Renal pelvis (tissue), 4 donors: ENCODE results near the gene NRCAM. TPM values are rescaled to one million over a fixed set of nuclear protein-coding genes. Genes with fewer than 3 reads are reported as not detected.
"Not testable (repeated sequence)": the region's sequence is repeated elsewhere in the genome, so short reads cannot be mapped to it uniquely, and the experiment has no call there.

Source experiments
- DNase-seq: peaks from one replicate; pipeline ENCODE4 v3.0.0-alpha.2; 2013
- polyA plus RNA-seq, 3 donors: library from polyadenylated mRNA; unstranded; fragments of 120-200 nt; gene quantifications; one replicate each; pipeline ENCODE4 v1.2.1, GENCODE V29; 2013; ENCODE audit not compliant: insufficient read length in 3 of 3

Gene NRCAM
- polyA plus RNA-seq, 3 donors, result 18.2 to 24.8 (median 20.4) TPM

DNA sequence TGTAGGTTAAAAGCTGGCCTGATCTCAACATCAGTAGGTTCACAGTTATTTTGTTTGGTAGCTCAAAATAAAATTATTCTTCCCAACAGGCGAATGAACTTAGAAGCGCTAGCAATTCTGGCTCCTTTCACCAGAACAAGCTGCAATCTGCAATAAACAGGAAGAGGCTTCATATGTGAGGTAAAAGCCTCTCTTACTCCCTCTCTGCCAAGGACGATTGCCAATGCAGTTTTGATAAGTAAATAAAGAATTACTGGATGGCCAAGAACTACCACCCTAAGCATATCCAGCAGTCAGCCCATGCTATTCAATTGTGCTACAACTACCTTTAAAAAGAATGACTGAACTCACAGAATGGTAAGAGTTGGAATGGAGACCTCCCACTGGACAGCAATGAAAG lies 176.1 kb downstream of the NRCAM start:
- no peak for DNase-seq

DNA sequence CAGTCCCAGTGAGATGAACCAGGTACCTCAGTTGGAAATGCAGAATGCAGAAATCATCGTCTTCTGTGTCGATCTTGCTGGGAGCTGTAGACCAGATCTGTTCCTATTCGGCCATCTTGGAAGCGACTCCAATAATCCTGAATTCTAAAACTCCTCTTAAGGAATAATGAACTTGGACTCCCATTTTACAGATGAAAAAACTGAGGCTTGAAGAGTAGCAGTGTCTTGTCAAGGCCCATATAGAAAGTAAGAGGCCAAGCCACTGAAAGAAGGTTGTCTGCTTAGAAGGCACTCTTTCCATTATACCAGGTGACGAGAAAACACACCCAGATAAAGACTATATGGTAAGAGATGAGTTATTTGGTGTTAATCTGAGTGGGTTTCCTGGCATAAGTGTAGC lies 177.5 kb downstream of the NRCAM start:
- DNase-seq, result no peak

DNA sequence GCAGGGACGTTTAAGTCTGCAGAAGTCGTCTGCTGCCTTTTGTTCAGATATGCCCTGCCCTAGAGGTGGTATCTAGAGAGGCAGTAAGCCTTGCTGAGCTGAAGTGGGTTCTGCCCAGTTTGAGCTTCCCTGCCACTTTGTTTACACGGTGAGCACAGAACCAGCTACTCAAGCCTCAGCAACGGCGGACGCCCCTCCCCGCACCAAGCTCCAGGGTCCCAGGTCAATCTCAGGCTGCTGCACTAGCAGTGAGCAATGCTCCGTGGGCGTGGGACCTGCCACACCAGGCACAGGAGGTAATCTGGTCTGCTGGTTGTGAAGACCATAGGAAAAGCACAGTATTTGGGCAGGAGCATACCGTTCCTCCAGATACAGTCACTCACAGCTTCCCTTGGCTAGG lies 178.0 kb downstream of the NRCAM start:
- no peak for DNase-seq

DNA sequence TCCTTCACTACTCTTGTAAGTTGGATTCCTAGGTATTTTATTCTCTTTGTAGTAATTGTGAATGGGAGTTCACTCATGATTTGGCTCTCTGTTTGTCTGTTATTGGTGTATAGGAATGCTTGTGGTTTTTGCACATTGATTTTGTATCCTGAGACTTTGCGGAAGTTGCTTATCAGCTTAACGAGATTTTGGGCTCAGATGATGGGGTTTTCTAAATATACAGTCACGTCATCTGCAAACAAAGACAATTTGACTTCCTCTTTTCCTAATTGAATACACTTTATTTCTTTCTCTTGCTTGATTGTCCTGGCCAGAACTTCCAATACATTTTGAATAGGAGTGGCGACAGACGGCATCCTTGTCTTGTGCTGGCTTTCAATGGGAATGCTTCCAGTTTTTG lies 181.8 kb downstream of the NRCAM start:
- DNase-seq, result not testable (repeated sequence)

DNA sequence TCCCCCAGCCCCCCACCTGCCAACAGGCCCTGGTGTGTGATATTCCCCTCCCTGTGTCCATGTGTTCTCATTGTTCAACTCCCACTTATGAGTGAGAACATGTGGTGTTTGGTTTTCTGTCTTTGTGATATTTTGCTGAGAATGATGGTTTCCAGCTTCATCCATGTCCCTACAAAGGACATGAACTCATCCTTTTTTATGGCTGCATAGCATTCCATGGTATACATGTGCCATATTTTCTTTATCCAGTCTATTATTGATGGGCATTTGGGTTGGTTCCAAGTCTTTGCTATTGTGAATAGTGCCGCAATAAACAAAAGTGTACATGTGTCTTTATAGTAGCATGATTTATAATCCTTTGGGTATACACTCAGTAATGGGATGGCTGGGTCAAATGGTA lies 183.3 kb downstream of the NRCAM start:
- not testable (repeated sequence) for DNase-seq

DNA sequence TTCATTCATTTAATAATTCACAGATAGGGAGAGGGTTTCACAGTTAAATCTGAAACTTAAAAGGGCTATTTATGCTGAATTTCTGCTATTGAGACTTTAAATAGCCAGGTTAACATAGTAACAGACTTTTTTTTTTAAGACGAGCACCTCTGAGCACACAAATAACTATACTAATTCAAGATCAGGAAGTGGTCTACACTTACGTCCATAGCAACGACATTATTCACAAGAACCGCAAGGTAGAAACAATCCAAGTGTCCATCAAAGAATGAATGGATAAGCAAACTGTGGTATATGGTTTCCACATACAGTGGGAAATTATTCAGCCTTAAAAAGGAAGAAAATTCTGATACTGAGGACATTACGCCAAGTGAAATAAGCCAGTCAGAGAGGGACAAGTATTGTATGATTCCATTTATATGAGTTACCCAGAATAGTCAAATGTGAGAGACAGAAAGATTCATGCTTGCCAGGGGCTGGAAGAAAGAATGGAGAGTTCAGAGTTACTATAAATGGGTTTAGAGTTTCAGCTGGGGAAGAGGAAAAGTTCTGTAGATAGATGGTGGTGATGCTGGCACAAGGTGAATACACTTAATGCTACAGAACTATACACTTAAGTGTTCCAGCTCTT lies 185.7 kb downstream of the NRCAM start:
- no peak for DNase-seq

DNA sequence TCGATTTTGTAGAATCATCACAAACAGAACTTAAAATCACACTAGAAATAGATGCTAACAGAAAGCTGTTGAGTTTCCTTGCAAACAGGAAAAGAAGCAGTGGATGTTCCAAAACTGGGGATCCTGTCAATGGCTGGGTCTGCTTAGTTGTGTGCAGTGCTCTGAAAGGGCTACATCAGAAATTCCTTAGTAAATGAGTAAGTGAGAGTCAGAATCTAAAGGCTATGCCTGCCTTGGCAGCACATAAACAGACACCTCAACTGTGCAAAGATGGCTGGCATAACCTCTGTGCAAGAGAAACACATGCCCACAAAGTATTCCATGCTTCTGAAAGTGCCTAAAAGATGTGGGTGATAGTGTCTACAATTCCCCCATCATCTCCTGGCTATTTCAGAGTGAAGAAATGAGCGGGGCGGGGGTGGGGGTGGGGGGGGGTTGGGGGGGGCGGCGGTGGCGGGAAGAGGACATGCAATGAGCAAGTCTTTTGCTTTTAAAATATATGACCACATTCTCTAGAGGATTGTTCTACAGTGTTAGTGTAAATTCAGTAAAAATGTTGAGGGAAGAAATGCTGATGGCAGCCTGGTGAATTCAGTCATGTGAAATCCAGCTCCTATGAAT lies 187.9 kb downstream of the NRCAM start:
- DNase-seq, result no peak

DNA sequence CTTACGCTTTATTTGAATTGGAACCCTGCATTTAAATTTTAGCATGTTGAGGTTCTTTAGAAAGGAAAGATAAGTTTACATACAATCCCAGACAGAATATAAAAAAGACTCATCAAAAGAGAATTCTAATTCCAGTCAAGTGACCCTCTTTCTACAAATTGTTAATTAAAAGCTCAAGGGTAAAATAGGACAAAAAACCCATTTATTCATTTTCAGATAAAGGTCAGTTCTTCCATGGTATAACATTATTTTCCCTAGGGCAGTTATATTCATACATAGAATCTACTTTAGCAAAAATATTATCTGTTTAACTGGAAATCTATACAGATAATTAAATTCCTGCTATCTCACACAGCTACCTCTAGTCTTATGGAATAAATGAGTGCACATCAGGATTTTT lies 188.6 kb downstream of the NRCAM start:
- no peak for DNase-seq

DNA sequence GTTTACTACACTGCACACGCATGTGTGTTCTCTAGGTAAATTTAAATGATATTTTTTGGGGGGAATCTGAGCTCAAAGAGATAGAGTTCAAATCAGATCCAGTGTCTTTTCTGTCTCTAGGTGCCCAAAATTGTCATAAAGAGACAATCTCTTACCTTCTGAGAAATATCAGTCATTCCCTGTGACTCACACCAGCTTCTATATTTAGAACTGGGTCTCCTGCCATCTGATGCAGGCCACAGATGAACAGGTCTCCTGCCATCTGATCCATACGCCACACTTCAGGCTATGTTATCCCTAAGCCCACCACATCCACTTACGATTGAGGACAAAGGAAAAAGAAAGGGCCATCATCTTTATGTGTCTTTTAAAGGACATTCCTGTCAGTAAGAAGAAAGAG lies 189.7 kb downstream of the NRCAM start:
- DNase-seq, result no peak

DNA sequence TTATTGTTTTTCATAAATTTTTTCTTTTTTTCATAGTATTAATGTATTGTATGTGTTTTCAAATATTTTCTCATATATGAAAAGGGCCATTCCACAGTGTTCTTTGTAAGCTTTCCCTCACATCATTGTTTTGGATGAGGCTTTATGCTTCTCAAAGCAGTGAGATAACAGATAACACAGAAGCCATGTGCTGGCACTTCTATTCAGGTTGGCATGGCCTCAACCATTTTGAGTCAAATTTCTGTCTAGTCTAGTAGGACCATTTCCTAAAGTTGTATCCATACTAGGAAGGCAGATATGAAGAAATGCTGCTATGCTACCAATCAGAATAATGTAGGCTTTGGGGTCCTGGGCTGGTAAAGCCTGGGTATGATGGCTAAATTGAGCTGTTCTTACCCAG lies 190.2 kb downstream of the NRCAM start:
- no peak for DNase-seq

DNA sequence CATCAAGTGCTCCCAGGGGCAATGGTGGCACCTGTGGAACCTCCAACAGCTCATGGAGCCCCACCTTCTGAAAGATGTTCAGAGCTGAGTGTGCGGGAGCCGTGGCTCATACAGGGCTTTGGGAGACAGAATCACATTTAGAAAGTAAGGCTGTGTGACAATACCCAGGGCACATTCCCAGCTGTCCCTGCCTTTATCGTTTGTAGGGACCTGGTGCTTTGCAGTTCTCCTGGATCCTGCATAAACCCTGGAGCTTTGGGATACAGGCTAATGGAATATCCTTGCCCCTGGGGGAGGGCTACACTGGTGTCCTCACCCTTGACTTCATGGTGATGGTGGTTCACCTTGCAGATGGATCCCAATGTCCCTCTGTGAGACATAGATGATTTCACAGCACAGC lies 191.2 kb downstream of the NRCAM start:
- no peak for DNase-seq

DNA sequence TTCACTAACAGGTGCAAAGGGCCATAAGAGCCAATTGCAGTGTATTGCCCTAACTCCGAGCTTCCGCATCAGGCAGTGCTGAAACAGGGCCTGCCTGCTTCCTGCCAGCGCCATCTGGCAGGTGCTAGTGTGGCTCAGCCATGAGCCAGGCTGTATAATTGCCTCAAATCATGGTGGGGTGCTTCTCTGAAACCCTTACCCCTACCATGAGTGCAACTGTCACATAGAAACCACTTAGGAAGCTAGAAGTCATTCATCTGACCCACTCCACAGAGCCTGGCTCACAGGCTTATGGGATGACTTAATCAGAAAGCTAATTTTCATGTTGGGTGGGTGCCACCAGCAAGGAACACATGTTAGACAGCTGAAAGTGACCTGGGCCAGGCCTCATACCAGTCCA lies 192.8 kb downstream of the NRCAM start:
- no peak for DNase-seq

DNA sequence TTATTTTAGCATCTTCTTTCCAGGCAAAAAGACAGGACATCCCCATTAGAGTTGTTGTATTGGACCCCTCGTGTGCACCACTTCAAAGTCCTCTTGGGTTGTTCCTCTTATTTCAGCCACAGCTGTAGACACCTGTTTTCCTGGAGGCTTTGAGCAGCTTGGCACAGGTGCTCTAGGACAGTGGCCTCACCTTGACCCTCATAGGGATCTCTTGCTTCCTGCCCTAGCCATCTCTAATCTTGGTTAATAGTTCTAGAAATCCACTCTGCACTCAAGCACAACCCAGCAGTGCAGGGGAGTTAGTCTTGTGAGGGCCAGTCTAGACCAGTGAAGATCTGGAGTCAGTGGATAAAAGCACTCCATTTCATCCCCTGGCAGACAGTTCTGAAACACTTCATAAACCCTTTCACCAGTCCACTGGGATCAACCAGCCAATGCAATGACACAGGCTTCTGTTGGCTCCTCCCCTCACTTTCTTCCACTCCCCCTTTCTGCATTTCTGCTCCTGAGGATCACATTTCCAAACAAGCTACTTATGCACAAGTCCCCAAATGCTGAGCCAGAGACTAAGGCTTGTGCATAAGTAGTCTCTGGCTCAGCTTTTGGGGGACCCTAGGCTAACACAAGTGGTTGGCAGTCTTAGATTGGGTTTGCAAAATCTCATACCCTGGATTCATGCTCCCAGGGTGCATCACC lies 194.5 kb downstream of the NRCAM start:
- DNase-seq, result no peak

DNA sequence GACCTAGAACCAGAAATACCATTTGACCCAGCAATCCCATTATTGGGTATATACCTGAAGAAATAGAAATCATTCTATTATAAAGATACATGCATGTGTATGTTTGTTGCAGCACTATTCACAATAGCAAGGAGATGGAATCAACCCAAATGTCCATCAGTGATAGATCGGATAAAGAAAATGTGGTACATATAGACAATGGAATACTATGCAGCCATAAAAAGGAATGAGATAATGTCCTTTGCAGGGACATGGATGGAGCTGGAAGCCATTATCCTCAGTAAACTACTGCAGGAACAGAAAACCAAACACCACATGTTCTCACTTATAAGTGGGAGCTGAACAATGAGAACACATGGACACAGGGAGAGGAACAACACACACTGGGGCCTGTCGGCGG lies 196.8 kb downstream of the NRCAM start:
- DNase-seq, result not testable (repeated sequence)

DNA sequence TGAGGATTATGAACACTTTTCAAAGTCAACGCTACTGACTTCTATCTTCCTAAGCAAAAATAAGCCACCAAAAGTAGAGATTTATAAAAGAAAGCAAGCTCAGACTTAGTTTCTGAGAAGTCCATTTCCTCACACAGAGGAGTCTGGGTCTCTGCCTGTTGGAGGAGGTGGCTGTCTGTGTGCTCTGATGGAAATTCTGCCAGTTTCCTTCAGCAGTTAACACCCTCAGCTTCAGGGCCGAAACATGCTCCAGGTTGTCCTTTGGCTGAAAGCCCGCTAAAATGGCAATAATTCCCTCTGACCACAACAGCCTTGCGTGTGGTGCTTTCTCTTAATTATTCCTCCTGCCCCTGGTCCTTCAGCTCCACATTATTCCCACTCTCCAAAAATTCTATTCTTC lies 198.3 kb downstream of the NRCAM start:
- DNase-seq, result no peak

DNA sequence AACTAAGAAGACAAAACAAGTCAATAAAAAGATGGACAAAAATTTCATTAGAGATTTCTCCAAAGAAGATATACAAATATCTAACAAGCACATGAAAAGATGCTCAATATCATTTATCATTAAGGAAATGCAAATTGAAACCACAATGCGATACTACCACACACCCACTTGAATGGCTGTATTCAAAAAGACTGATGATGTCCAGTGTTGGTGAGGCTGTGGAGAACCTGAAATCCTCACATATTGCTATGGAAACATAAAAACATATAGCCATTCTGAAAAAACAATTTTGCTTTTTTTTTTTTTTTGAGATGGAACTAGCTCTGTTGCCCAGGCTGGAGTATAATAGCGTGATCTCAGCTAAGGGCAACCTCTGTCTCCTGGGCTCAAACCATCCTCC lies 202.0 kb downstream of the NRCAM start:
- DNase-seq, result no peak

DNA sequence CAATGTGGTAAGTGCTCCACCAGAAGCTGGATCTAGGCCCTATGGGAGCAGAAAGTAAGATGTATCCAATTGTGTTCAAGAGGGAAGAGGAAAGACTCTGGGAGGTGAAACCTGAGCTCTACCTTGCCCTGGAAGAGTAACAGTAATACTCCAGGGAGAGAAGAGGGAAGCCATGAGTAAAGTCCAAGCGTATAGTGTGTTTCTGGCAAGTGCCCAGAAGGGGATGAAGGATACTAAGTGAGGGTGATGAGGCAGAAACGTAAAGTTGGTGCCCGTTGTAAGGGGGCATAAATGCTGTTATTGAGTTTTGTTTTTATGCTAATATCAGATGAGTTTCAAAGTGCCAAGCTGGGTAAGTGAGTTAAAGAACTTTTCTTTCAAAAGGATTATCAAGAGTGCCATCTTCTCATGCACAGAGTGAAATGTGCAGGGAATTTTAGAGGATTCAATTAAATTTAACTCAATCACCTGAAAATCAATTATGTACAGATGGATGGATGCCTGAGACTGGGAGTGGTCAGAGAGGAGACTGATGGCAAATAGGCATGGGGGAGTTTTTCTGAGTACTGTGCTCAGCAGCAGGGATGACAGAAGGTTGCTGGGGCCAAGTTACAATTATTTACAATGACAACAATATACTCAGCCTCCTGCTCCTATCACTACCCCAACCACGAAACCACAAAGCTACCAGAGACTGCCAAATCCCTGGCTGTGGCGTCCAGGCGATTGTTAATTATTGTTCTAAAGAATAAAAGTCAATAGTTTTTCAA lies 202.8 kb downstream of the NRCAM start:
- no peak for DNase-seq

DNA sequence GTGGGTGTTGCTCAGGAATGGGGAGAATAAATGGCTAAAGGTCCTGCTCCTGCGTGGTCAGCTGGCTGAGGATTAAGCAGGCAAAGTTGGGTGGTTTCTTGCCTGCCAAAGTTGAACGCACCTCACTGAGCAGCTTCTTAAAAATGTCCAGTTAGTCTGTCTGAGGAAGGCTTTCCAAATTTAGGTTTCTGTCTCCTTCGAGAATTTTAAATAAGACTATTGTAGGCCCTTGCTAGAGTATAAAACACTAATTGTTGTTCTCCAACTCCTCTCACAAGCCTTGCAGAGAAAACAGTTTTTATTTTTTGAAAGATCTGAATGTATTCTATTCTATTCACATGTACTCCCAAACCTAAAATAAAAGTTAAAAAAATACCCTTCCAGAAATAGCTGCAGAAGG lies 204.1 kb downstream of the NRCAM start:
- DNase-seq, result no peak

DNA sequence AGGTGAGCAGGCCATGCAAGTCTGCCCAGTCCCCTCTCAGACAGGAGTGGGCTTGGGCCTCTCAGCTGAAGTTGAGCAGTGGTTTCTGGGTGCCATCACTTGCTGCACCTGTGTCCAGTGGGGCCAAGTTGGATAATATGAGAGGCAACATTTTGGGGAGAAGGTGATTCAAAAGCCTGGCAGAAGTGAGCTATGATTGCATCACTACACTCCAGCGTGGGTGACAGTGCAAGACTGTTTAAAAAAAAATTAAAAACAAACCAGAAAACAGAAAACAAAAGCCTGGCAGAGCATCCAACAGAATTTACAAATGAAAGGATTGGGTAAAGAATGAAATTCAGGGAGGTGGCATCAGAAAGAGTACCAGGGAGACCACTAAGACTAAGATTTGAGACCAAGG lies 204.5 kb downstream of the NRCAM start:
- no peak for DNase-seq

DNA sequence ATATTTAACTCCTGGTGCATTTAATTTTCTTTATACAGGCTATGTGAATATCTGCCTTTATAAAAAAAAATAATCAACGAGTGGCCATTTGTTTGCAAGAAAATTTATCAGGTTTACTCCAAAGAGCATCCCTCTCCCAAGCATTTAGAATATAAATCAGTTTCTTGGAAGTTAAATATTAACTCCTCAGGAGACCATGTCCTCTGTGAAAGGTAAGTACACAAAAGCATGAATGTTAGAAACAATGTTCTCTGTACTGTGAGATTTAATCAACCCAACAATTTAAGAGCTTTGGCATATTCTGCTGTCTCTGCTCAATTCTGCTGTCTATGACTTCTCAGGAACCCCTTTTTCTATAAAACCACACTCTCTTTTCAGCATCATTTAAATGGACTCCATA lies 206.8 kb downstream of the NRCAM start:
- no peak for DNase-seq

DNA sequence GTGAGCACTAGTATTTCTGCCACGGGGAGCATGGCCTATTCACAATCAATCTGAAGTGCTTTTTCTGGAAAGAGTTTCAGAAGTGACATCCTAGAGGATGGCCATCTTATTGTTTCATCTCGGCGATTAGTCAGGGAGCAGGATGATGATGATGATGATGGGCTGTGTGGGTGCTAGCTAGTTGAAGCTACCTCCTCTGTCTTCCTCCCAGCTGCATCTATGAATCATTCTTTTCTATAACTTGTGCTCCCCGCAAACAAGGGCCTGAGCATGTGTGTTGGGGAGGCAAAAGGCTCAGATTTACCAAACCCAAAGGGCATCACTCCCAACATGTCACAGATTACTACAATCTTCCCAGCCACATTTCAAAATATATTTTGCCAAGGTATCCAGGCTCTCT lies 207.4 kb downstream of the NRCAM start:
- no peak for DNase-seq

DNA sequence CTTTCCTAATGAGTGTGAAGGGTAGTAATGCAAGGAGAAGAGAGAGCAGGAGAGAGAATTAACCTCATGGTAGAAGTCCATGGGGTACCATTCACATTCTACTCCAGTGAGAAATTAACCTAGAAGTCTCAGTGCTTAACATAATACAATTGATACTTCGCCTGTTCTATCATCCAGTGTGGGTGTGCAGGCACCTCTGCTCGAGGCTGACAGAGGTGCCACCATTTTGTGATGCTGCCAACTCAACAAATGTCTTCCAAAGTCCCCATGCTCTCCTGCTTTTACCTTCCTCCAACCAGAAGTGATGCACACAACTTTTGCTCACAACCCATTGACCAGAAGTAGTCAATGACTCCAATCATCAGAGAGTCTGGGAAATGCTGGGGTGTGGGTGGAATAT lies 207.8 kb downstream of the NRCAM start:
- no peak for DNase-seq

DNA sequence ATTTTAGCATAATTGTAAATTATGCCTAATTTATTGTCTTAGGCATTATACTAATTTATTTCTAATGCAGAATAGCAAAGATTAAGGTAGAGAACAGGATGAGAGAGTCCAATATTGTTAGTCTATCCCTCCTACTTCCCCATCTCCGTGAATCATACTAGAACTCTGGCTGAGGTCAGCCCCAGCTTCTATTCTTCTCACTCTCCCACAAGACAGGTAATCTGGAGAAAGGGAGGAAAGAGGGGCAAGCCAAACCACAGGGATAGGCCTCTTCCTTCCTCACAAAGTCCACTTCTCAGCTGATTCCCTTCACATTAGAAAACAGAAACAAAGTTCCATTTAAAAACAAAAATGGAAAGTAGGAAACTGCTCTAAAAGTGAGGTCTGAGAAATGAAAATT lies 208.6 kb downstream of the NRCAM start:
- no peak for DNase-seq
